IMR-90 (cell line): ENCODE measurements around the gene FKBP7. TPM values are rescaled to one million over a fixed set of nuclear protein-coding genes. Genes with fewer than 3 reads are reported as not detected.

Source experiments
- ATAC-seq: fragments of 200-7000 bp; cut with Tn5 transposase; 2 replicates; pipeline ENCODE4 v1.9.1; 2020; ENCODE audit warnings: low read depth, mild to moderate bottlenecking, moderate library complexity
- BruUV-seq: library from RNA; stranded (reverse); fragments of 400-500 nt; replicated peaks from 2 replicates; lab custom pipeline; 2021; lab: Mats Ljungman, UMichigan
- CTCF ChIA-PET: fragments of 300-600 bp; formaldehyde crosslinking; extraction: SDS; loops from one replicate; lab custom pipeline; 2021; ENCODE audit warnings: antibody characterized with exemption; lab: Yijun Ruan, JAX
- POLR2A ChIA-PET: fragments of 300-600 bp; sonication (Branson Sonifier 250); formaldehyde crosslinking; loops from one replicate; lab custom pipeline; 2022; ENCODE audit warnings: antibody characterized with exemption; ENCODE audit not compliant: unreplicated experiment; lab: Charles Lee
- DNase-seq: peaks from one replicate; pipeline ENCODE4 v3.0.0; 2013
- H2AFZ ChIP-seq: replicated peaks from 2 replicates; pipeline ENCODE3; 2013; ENCODE audit warnings: low read length, mild to moderate bottlenecking; ENCODE audit not compliant: poor library complexity
- H2AK5ac ChIP-seq: 2 replicates; pipeline ENCODE4 v1.6.1; 2013; ENCODE audit warnings: low read depth, low read length, inconsistent platforms
- H2AK9ac ChIP-seq: replicated peaks from 2 replicates; pipeline ENCODE3; 2013; ENCODE audit warnings: mild to moderate bottlenecking, low read depth, low read length, moderate library complexity; ENCODE audit not compliant: poor library complexity
- H2BK120ac ChIP-seq: 2 replicates; pipeline ENCODE4 v1.6.1; 2013; ENCODE audit warnings: low read depth, low read length, inconsistent platforms
- H2BK15ac ChIP-seq: 3 replicates; pipeline ENCODE4 v1.6.1; 2013; ENCODE audit warnings: low read depth, low read length, inconsistent platforms
- H2BK20ac ChIP-seq: 2 replicates; pipeline ENCODE4 v1.6.1; 2013; ENCODE audit warnings: low read depth, mild to moderate bottlenecking, inconsistent platforms, low read length, moderate library complexity
- H2BK5ac ChIP-seq: 2 replicates; pipeline ENCODE4 v1.6.1; 2013; ENCODE audit warnings: mild to moderate bottlenecking, low read depth, low read length, inconsistent platforms; ENCODE audit not compliant: poor library complexity, severe bottlenecking
- H3K14ac ChIP-seq: replicated peaks from 2 replicates; pipeline ENCODE4 v1.6.1; 2013; ENCODE audit warnings: low read depth, low read length, inconsistent platforms
- H3K18ac ChIP-seq: 2 replicates; pipeline ENCODE4 v1.6.1; 2013; ENCODE audit warnings: low read depth, low read length, control low read depth
- H3K23ac ChIP-seq: 2 replicates; pipeline ENCODE4 v1.6.1; 2013; ENCODE audit warnings: low read depth, low read length, inconsistent platforms
- H3K27ac ChIP-seq: 2 replicates; pipeline ENCODE4 v1.5.1; 2013; ENCODE audit warnings: mild to moderate bottlenecking, control low read depth, low read length; ENCODE audit not compliant: insufficient read depth
- H3K27me3 ChIP-seq: 2 replicates; pipeline ENCODE4 v1.6.1; 2013; ENCODE audit warnings: low read length; ENCODE audit not compliant: control insufficient read depth, insufficient read depth
- H3K36me3 ChIP-seq: 2 replicates; pipeline ENCODE4 v1.6.1; 2013; ENCODE audit warnings: low read length, mixed read lengths; ENCODE audit not compliant: control insufficient read depth, insufficient read depth
- H3K4ac ChIP-seq: 2 replicates; pipeline ENCODE4 v1.6.1; 2013; ENCODE audit warnings: low read depth, low read length, inconsistent platforms
- H3K4me1 ChIP-seq: 2 replicates; pipeline ENCODE4 v1.6.1; 2013; ENCODE audit warnings: low read length, mixed read lengths; ENCODE audit not compliant: control insufficient read depth, insufficient read depth
- H3K4me2 ChIP-seq: 2 replicates; pipeline ENCODE4 v1.6.1; 2013; ENCODE audit warnings: low read depth, mild to moderate bottlenecking, control low read depth, low read length, moderate library complexity
- H3K4me3 ChIP-seq: 2 replicates; pipeline ENCODE4 v1.5.1; 2013; ENCODE audit warnings: low read depth, mild to moderate bottlenecking, control low read depth, low read length, moderate library complexity; ENCODE audit not compliant: insufficient read depth
- H3K56ac ChIP-seq: 2 replicates; pipeline ENCODE4 v1.6.1; 2013; ENCODE audit warnings: low read length, inconsistent platforms; ENCODE audit not compliant: insufficient read depth; ENCODE audit errors: extremely low read depth
- H3K79me1 ChIP-seq, 2 experiments: 2 replicates each; pipeline ENCODE4 v1.6.1; 2013; ENCODE audit warnings: low read length in 2 of 2, inconsistent platforms in 1 of 2, low read depth in 1 of 2
- H3K9ac ChIP-seq: 2 replicates; pipeline ENCODE4 v1.6.1; 2013; ENCODE audit warnings: low read depth, low read length, control low read depth
- H3K9me1 ChIP-seq: 2 replicates; pipeline ENCODE4 v1.6.1; 2013; ENCODE audit warnings: low read length, inconsistent platforms; ENCODE audit not compliant: insufficient read depth
- H3K9me3 ChIP-seq: 2 replicates; pipeline ENCODE4 v1.6.1; 2013; ENCODE audit warnings: low read length; ENCODE audit not compliant: control insufficient read depth, insufficient read depth
- H4K20me1 ChIP-seq: 2 replicates; pipeline ENCODE4 v1.6.1; 2013; ENCODE audit warnings: low read length, inconsistent platforms; ENCODE audit not compliant: insufficient read depth
- H4K5ac ChIP-seq: 2 replicates; pipeline ENCODE4 v1.6.1; 2013; ENCODE audit warnings: mild to moderate bottlenecking, low read depth, low read length, control low read depth
- H4K8ac ChIP-seq, 2 experiments: 2 replicates each; pipeline ENCODE4 v1.6.1; 2013; ENCODE audit warnings: low read depth in 2 of 2, low read length in 2 of 2, control low read depth in 1 of 2, inconsistent platforms in 1 of 2
- H4K91ac ChIP-seq: 2 replicates; pipeline ENCODE4 v1.6.1; 2013; ENCODE audit warnings: low read depth, low read length, inconsistent platforms; ENCODE audit not compliant: insufficient read depth
- BHLHE40 ChIP-seq: fragments of 150-350 bp; IDR thresholded peaks from 2 replicates; pipeline ENCODE4 v1.6.1; 2016; ENCODE audit warnings: mild to moderate bottlenecking, low read depth, low read length
- CEBPB ChIP-seq: IDR thresholded peaks from 2 replicates; pipeline ENCODE4 v1.6.1; 2012; ENCODE audit warnings: low read depth, low read length, improper control_type of control experiment
- CHD1 ChIP-seq: IDR thresholded peaks from 2 replicates; pipeline ENCODE4 v1.6.1; 2012; ENCODE audit warnings: low read depth, low read length, improper control_type of control experiment
- FOS ChIP-seq: fragments of 150-350 bp; IDR thresholded peaks from 2 replicates; pipeline ENCODE4 v1.6.1; 2016; ENCODE audit warnings: low read depth, low read length
- MAFK ChIP-seq: IDR thresholded peaks from 2 replicates; pipeline ENCODE4 v1.6.1; 2012; ENCODE audit warnings: low read depth, low read length, improper control_type of control experiment
- MAZ ChIP-seq: IDR thresholded peaks from 2 replicates; pipeline ENCODE4 v1.6.1; 2012; ENCODE audit warnings: low read depth, mild to moderate bottlenecking, low read length, improper control_type of control experiment, moderate library complexity, borderline replicate concordance
- MXI1 ChIP-seq: IDR thresholded peaks from 2 replicates; pipeline ENCODE4 v1.6.1; 2012; ENCODE audit warnings: low read depth, mild to moderate bottlenecking, low read length, moderate library complexity, borderline replicate concordance
- NFE2L2 ChIP-seq: fragments of 150-350 bp; IDR thresholded peaks from 2 replicates; pipeline ENCODE4 v1.6.1; 2016; ENCODE audit warnings: low read depth, mild to moderate bottlenecking, low read length
- POLR2A ChIP-seq: IDR thresholded peaks from 2 replicates; pipeline ENCODE4 v1.6.1; 2012; ENCODE audit warnings: mild to moderate bottlenecking, low read depth, low read length
- RCOR1 ChIP-seq: IDR thresholded peaks from 2 replicates; pipeline ENCODE4 v1.6.1; 2012; ENCODE audit warnings: mild to moderate bottlenecking, low read length, improper control_type of control experiment; ENCODE audit not compliant: insufficient replicate concordance
- RFX5 ChIP-seq: IDR thresholded peaks from 2 replicates; pipeline ENCODE4 v1.8.0; 2012; ENCODE audit warnings: low read depth, mild to moderate bottlenecking, low read length, moderate library complexity
- SMC3 ChIP-seq: fragments of 150-350 bp; IDR thresholded peaks from 2 replicates; pipeline ENCODE4 v1.6.1; 2016; ENCODE audit warnings: low read depth, mild to moderate bottlenecking, antibody characterized with exemption, low read length, moderate library complexity
- WGBS, 2 experiments: methylation state at CpG; one replicate each; pipeline versions ENCODE4 v1.1.5 to v1.1.7; 2013; ENCODE audit warnings: missing lambda C conversion rate in 2 of 2; ENCODE audit not compliant: insufficient read length in 1 of 2; ENCODE audit errors: extremely low coverage in 2 of 2; 5-methylcytosine and 5-hydroxymethylcytosine counted together
- dilution Hi-C: fragments of 300-500 bp; cut with HindIII; formaldehyde crosslinking; loops from one replicate; pipeline ENCODE4 v1.14.3; 2018; ENCODE audit warnings: low sequenced_read_pairs; ENCODE audit not compliant: unreplicated experiment
- in situ Hi-C: fragments of 300-500 bp; cut with MboI; formaldehyde crosslinking; loops from 3 replicates; pipeline ENCODE4 v1.14.3; 2019; ENCODE audit warnings: low sequenced_read_pairs, inconsistent platforms, mixed read lengths
- intact Hi-C: fragments of 100-400 bp; cut with micrococcal nuclease; formaldehyde crosslinking; loops from 2 replicates; pipeline ENCODE4 v1.10.0; 2022
- polyA plus RNA-seq, 3 experiments: library from polyadenylated mRNA; depleted of rRNA; stranded (reverse); fragments of >200 nt; gene quantifications; 2 replicates each; pipeline ENCODE4 v1.2.3, GENCODE V29; 2012; ENCODE audit warnings: low replicate concordance in 1 of 3
- total RNA-seq: library from RNA; depleted of rRNA; stranded (reverse); fragments of >200 nt; gene quantifications from 2 replicates; pipeline ENCODE4 v1.2.3, GENCODE V29; 2012
- TF ChIP-seq, protein P1 (sequence below): fragments of 150-350 bp; IDR thresholded peaks from 2 replicates; pipeline ENCODE4 v1.6.1; 2017; ENCODE audit warnings: mild to moderate bottlenecking, antibody characterized with exemption, low read length, low read depth
- TF ChIP-seq, protein P2 (sequence below): conservative IDR thresholded peaks from 2 replicates; pipeline ENCODE4 v1.5.1; 2012; ENCODE audit warnings: mild to moderate bottlenecking, low read depth, low read length, improper control_type of control experiment

Gene FKBP7
- total and polyA plus RNA-seq, 2 of the 4 experiments (the other 2 are of a cell fraction) = 32.6 to 51.0 TPM

DNA sequence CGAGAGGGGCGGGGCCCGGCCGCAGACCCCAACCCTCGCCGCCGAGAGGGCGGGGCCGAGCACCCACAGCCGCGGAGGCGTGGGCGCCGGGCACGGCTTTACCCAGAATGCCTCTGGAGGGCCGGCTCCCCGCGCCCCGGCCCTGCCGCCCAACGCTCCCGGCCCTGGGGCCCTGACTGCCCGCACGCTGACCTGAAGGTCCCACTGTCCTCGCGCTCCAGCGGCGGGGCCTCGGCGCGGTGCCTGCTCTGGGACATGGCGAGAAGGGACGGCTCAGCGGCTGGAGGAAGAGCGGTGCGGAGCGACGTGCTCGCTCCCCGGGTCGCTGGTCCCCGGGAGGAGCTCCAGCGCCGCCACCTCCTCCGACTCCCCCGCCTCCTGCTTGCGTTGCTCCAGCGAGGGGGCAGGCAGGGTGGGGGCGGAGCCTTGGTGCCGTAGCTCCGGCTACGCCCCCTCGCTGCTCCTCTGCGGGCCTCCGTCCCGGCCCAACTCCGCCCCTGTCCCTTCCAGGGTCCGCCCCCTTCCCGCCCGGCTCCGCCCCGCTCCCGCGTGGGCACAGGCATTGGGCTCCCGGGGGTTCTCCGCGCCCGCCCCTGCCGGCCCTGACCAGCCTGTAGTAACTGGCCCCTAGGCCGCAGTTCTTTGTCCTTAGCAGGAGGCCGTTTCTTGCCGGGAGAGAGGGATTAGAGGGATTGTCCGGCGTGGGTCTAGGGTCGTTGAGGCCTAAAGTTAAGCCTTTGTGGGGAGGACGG is 27.4 kb downstream of the FKBP7 start, which contains the start of the genes PJVK and PRKRA:
PJVK (plus strand) TSS at position 605 of the 752 bp plus-strand sequence. CDS start 2,032 bp downstream, outside the sequence.
PRKRA (minus strand) TSS at position 402 of the 752 bp plus-strand sequence; CDS start at position 257, 145 bp downstream.
- Histone ChIP-seq H4K20me1 (peaks cover 9% of the 10 kb centered on the region; the same call in 1 of the 2 replicates), H2BK15ac (peak within 1 kb of the TSS; percentile 47; the same call in 1 of the 3 replicates), H3K56ac (peak within 1 kb of the TSS; percentile 91), H3K23ac (peak within 1 kb of the TSS; percentile 96), H3K27me3 (no peaks in the 10 kb centered on the region), H3K4me3 (peak within 1 kb of the TSS; percentile 86), H3K79me1 (peaks cover 21 to 34% of the 10 kb centered on the region in 2 experiments), H3K9me3 (no peaks in the 10 kb centered on the region), H3K9ac (peak within 1 kb of the TSS; percentile 97), H3K27ac (peak within 1 kb of the TSS; percentile 98), H4K8ac (peak within 1 kb of the TSS; percentile 91 to 100), H3K14ac (peak within 1 kb of the TSS; percentile 98), H4K91ac (peak within 1 kb of the TSS; percentile 96), H2BK5ac (peak within 1 kb of the TSS; percentile 97), H3K4me1 (peaks cover 6% of the 10 kb centered on the region), H2BK120ac (peak within 1 kb of the TSS; percentile 84), H2AK5ac (peak within 1 kb of the TSS; percentile 94), H2AK9ac (peak within 1 kb of the TSS; percentile 90), H3K4me2 (peak within 1 kb of the TSS; percentile 98), H4K5ac (peak within 1 kb of the TSS; percentile 100), H2AFZ (peak within 1 kb of the TSS; percentile 98), H3K18ac (peak within 1 kb of the TSS; percentile 90), H2BK20ac (no peak within 1 kb of the TSS), H3K4ac (peak within 1 kb of the TSS; percentile 99), H3K9me1 (0 out of 2 replicates have a peak, but pooled peaks cover 2% of the 10 kb centered on the region), H3K36me3 (peaks cover 11% of the 10 kb centered on the region; the same call in 1 of the 2 replicates)
- no TSS peak for BruUV-seq
- WGBS, 2 experiments = 0% methylated on average over 48 of the region's 76 CpGs; no CpG with 5 or more reads in 1 of the 2 experiments
- ChIA-PET POLR2A (interaction anchor here (0.7 to 1.0 kb wide), 3 partner anchors 25 to 72 kb away, joined by 3 to 6 read pairs (median 3); no protein-coding TSS in a partner anchor), CTCF (no interaction called here)
- dilution Hi-C loops (no loop called here), in situ Hi-C loops (no loop called here), intact Hi-C loops (loop anchor here (1.0 kb wide), 2 partner anchors 15 to 27 kb away; partner anchors contain the start of gene FKBP7)
- ATAC-seq = peak; percentile 98
- TF ChIP-seq, protein P1, sequence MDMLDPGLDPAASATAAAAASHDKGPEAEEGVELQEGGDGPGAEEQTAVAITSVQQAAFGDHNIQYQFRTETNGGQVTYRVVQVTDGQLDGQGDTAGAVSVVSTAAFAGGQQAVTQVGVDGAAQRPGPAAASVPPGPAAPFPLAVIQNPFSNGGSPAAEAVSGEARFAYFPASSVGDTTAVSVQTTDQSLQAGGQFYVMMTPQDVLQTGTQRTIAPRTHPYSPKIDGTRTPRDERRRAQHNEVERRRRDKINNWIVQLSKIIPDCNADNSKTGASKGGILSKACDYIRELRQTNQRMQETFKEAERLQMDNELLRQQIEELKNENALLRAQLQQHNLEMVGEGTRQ = no peak
- TF ChIP-seq POLR2A (peak; percentile 94), NFE2L2 (no peak; the same call in 1 of the 2 replicates), BHLHE40 (no peak), FOS (no peak), CEBPB (peak; percentile 20; the same call in 1 of the 2 replicates), SMC3 (no peak), MAZ (peak; percentile 94), MXI1 (peak; percentile 75; the same call in 1 of the 2 replicates), MAFK (no peak), RCOR1 (no peak), CHD1 (no peak), RFX5 (no peak)
- TF ChIP-seq, protein P2, sequence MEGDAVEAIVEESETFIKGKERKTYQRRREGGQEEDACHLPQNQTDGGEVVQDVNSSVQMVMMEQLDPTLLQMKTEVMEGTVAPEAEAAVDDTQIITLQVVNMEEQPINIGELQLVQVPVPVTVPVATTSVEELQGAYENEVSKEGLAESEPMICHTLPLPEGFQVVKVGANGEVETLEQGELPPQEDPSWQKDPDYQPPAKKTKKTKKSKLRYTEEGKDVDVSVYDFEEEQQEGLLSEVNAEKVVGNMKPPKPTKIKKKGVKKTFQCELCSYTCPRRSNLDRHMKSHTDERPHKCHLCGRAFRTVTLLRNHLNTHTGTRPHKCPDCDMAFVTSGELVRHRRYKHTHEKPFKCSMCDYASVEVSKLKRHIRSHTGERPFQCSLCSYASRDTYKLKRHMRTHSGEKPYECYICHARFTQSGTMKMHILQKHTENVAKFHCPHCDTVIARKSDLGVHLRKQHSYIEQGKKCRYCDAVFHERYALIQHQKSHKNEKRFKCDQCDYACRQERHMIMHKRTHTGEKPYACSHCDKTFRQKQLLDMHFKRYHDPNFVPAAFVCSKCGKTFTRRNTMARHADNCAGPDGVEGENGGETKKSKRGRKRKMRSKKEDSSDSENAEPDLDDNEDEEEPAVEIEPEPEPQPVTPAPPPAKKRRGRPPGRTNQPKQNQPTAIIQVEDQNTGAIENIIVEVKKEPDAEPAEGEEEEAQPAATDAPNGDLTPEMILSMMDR = no peak; the same call in 1 of the 2 replicates
- peak; percentile 97 for DNase-seq
